HG03095 (cell line): ENCODE data around the gene POPDC2.

Source experiments
- ATAC-seq: cut with Tn5 transposase; IDR thresholded peaks from one replicate; pipeline ENCODE4 v1.9.1; 2021; ENCODE audit warnings: moderate library complexity; ENCODE audit not compliant: unreplicated experiment

POPDC2 gene

GRCh38 chr3:119642746-119643473 is 17.5 kb downstream of the POPDC2 start:
- no peak for ATAC-seq

GRCh38 chr3:119641416-119641815 is 19.0 kb downstream of the POPDC2 start:
- ATAC-seq, result no peak

DNA sequence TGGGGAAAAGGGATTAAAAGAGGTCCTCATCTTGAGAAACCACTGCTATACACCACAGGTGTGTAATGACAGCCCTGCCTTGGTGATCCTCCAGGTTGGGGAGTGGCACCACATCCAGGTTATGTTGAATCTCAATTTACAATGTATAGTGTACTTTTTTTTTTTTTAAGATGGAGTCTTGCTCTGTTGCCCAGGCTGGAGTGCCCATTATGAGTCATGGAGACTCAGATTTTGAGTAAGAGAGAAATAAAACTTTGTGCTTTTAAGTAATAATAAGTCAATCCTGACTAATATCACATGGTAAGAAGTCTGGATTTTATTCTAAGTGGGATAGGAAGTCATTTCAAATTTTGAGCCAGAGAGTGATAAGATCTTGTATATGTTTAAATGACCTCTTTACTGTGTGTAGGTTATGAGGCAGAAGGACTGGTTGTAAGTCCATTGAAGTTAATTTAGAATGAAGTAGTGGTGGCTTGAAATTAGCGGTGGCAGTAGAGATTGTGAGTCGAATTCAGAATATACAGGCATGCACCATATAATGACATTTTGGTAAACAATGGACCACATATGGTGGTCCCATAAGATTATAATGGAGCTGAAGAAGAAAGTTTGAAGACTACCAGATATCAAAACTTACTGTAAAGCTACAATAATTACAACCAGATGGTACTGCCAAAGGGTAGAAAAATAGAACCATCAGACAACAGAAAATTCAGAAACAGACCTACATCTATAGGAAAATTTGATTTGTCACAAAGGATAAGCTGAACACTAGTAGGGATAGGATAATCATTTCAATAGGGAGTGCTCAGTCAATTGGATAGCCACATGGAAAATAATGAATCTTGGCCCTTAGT is 20.7 kb downstream of the POPDC2 start:
- no peak for ATAC-seq

DNA sequence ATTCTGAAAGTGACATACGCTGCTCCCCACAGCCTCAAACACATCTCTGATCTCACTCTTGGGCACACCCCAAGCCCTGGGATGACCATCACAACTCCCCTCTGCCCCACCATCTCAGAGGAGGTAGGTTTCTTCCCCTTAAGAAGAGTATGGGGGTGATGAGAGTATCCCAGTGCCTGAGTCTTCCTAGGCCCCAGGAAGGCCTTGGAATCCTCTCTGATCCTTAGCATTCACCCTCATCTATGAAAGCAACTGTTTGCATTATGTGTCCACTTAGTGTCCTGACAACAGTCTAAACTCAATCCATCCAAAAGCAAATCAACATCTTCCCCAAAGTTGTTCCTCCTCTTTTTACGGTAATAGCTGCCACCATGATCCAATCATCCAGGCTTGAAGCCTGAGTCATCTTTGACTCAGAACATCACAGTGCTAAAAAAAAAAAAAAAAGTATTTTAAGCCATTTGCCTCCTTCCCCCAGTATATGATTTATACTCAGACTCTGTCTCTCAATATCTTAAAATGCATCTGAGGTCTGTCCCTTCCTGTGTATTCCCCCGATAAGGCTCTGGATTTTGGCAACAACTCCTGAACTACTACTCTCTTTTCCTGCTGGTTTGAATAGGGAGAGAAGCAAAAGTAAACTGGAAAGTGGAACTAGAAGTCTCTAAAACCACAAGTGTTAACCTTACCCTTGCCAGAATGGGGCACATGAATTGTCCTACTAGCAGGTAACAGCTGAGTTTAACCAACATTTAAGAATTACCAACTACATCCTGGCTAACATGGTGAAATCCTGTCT is 22.5 kb downstream of the POPDC2 start:
- peak; percentile 18 for ATAC-seq

- ATAC-seq, result no peak
Measured at GRCh38 chr3:119636891-119637611, 23.3 kb downstream of the POPDC2 start.

DNA sequence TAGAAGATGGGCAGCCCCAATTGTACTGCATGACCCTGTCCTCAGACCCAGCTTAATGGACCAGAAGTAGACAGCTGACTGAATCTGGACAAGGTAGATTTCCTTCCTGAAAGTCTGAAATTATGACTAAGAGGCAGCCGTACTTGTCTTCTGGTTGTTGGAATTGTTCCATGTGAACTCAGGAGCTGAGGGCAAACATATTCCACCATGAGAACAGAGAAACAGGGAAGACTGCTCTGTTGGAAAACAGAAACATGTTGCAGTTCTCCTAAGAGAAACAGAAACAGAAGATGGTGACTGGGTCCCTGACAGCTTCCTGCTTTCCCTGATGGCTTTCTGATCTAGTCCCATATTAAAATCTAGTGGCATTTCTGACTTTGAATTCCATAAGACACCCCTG is 24.1 kb downstream of the POPDC2 start:
- ATAC-seq, result no peak

- no peak for ATAC-seq
Measured at GRCh38 chr3:119635719-119636118, 24.7 kb downstream of the POPDC2 start.

GRCh38 chr3:119632829-119633228 is 27.6 kb downstream of the POPDC2 start:
- ATAC-seq, result no peak

DNA sequence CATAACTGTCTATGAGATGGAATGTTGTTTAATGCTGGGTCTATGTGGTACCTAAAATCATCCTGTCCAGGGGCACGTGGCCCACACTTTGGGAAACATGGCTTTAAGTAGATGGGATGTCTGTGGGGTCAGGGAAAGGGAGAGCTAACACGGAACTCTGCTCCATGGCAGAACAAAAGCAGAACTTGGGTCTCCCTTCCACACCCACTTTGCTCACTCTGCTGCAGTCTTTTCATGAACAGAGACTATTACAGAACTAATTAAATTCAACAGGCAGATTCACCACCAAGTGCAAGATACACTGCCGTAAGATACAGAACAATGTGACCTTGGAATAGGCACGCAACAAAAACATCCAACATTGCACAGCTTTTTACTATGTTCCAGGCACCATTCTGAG is 28.2 kb downstream of the POPDC2 start:
- no peak for ATAC-seq

DNA sequence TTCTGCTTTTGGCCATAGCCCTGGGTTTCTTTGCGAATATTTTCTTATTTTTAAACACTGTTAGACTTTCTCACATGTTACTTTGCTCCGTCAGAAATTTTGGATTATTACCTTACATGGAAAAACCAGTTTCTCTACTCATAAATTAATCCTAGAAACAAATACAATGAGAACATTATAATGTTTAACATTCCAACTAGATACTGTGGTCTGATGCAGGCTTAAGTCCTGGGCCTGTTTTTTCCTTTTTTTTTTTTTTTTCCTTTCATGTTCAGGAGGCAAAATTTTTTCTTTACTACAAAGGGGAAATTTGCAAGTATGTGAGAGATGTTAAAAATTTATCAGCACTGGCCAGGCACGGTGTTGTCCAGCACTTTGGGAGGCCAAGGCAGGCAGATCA is 28.9 kb downstream of the POPDC2 start:
- ATAC-seq, result no peak

- no peak for ATAC-seq
Measured at GRCh38 chr3:119630880-119631329, 29.5 kb downstream of the POPDC2 start.

GRCh38 chr3:119630128-119630879 is 30.1 kb downstream of the POPDC2 start:
- no peak for ATAC-seq

GRCh38 chr3:119628816-119629445 is 31.5 kb downstream of the POPDC2 start:
- peak; percentile 21 for ATAC-seq

DNA sequence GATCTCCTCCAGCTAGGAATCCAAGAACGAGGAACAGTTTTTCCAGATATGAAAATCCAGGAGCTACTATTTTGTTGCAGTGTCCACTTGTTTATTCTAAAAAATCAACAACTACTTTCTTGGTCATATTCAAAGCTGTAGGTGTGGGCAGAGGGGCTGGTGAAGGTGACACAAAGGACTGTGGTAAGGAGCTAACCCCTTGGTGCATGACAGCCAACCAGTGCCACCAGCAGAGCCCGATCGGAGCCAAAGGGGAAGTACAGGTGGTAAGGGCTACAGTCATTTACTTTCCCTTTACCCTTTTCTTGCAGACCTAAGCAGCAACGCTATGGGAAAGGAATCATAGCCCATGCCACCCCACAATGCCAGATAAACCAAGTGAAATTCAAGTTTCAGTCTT is 32.0 kb downstream of the POPDC2 start:
- peak; percentile 39 for ATAC-seq

DNA sequence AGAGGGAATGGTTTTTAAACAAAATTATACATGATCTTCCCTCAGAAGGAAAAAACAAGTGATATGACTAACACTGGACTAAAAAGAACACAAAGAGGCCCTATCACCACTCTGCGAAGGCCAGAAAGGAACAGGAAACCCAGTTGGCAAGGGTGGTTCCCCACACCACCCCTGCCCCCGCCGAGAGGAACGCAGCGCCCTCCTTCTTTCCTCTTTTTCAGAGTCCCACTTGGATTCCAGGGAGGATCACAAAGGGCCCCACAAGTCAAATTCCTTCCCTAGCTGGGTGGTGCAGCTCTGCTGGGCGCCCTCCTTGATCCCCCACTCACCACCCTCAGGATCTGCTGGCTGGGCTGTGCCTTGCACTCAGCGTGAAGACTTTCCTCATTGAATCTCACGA is 32.9 kb downstream of the POPDC2 start:
- ATAC-seq, result no peak

DNA sequence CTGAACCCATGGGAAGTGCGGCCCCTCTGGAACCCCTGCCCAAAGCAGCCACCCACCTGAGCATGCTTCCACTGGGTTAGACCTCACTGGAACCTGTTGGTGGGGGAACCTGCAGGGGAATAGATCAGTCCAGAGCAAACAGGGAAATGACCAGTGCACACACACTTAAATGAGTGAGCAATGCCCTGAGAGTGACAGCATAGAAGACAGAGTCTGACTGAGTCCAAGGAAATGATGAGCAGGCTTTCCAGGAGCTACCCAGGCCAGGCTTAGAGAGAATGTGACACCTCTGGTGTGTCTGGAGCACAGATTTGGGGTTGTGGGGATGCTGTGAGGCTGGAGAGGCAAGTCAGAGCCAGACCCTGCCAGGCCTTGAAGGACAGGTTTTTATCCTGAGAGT is 34.2 kb downstream of the POPDC2 start:
- ATAC-seq, result no peak

- ATAC-seq, result no peak
Measured at GRCh38 chr3:119625451-119626153, 34.8 kb downstream of the POPDC2 start.

- ATAC-seq, result no peak
Measured at GRCh38 chr3:119624002-119624720, 36.2 kb downstream of the POPDC2 start.
